KBM-7 (cell line): Measurements from ENCODE around the gene RGCC.
"Not testable (repeated sequence)": the region's sequence is repeated elsewhere in the genome, so short reads cannot be mapped to it uniquely, and the experiment has no call there.

ENCODE experiments used
- DNase-seq: peaks from one replicate; pipeline ENCODE4 v3.0.0-alpha.2; 2015
- in situ Hi-C: fragments of 300-500 bp; cut with MboI; formaldehyde crosslinking; loops from 2 replicates; pipeline ENCODE4 v1.14.3; 2020; ENCODE audit warnings: low sequenced_read_pairs, low pct_unique_long_range_greater_than_20kb, mixed read lengths

RGCC gene

GRCh38 chr13:41468631-41469030, 11.3 kb downstream of the RGCC start:
- DNase-seq, result no peak
- in situ Hi-C loops, result no loop called here

DNA sequence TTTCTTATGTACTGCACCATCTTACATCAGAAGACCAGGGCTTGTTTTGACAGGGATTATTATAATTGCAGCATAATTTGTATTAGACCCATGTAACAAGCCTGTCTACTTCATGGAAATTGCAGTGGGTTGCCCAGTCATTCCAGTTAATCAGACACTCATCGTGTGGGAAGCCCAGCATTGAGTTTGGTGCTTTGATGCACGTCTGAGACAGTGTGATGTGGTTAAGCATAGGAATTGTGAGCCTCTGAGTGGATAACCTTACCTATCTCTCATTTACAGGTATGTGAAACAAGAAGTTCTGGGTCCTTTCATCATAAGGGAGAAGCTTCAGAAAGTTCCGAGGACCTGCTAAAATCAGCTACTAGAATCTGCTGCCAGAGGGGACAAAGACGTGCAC, 12.8 kb downstream of the RGCC start:
- no peak for DNase-seq
- in situ Hi-C loops, result no loop called here

- in situ Hi-C loops, result no loop called here
- DNase-seq, result no peak
Observed at GRCh38 chr13:41471785-41472184, 14.4 kb downstream of the RGCC start.

GRCh38 chr13:41487222-41487621, 29.9 kb downstream of the RGCC start:
- DNase-seq, result no peak
- in situ Hi-C loops, result no loop called here

- in situ Hi-C loops, result no loop called here
- no peak for DNase-seq
Observed at GRCh38 chr13:41488124-41488523, 30.8 kb downstream of the RGCC start.

DNA sequence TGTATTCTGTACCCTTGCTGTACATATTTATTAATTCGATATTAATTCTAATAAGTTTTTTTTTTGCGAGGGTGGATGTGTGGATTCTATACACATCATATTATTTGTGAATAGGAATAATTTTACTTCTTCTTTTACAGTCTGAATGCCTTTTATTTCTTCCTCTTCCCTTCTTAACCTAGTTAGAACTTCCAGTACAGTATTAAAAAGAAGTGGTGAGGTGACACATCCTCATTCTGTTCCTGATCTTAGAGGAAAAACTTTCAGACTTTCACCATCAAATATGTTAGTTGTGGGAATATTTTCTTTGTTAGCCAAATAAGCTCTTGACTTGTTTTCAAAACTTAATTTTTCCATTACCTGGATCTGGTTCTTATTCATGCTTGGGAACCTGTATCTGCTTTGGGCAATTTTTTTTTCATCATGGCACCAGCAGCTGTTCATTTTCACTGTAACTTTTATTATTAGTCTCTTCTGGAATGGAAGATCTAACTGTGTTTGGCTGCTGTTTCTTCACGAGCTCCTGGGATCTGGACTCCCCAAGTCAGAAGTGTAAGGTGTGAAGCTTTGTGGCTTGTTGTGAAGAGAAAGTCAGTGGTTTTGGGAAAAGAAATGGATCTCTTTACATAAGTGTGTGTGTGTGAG, 33.1 kb downstream of the RGCC start:
- in situ Hi-C loops, result no loop called here

DNA sequence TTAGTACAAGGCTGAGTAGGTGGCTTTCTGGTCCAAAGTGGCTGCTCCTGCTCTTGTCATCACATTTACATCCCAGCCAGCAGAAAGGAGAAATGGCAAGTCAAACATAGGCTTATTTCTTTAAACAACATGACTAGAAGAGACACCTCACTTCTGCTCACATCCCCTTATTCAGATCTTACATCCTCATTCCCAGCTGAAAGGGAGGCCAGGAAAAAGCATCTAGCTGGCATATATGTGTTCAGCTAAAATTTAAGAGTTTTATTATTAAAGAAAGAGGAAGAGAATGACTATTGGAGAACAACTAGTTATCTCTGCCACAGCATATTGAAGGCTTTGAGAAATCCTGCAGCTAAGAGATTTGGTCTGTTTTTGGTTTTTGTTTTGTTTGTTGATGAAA, 34.1 kb downstream of the RGCC start:
- no peak for DNase-seq
- in situ Hi-C loops, result no loop called here

More for the DNA sequence above, 33.1 kb downstream of the RGCC start:
- DNase-seq, result no peak

- DNase-seq, result peak; percentile 72
- in situ Hi-C loops, result no loop called here
Observed at GRCh38 chr13:41492432-41493260, 35.3 kb downstream of the RGCC start.

DNA sequence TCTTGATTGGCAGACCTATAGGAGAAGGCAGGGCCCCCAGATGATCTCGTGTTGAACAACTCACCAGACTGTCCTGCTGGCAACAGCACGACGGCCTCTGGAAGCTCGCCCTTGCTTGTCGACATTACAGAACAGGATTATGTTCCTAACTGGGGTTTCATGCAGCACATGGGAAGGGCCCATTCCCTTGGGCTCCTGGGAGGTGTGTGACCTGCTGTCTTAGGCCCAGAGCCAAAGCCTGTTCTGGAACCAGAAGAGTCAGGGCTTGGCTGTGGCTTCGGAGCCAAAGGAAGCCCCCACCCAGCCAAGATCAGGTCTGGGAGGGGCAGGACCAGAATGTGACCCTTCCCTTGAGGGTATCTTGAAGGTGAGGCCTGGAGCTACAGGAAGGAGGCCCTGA, 36.9 kb downstream of the RGCC start:
- no peak for DNase-seq
- in situ Hi-C loops, result no loop called here

DNA sequence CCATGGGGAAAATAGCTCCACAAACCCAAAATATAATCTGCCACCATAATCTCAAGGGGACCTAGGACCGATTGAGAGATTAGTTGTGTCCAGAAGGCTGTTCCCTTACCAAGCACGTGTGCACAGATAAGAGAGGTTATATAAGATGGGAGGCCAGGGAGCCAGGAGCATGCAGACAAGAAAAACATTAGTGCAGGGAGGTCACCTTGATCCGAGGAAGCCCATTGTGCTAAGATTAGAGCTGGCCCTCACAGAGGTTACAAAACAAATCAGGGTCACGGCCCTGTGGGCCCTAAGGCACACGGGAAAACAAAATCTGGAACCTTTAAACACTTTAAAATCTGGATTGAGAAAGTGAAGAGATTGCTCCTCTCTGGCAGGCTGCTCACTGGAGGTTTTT, 37.7 kb downstream of the RGCC start:
- DNase-seq, result no peak
- in situ Hi-C loops, result no loop called here

DNA sequence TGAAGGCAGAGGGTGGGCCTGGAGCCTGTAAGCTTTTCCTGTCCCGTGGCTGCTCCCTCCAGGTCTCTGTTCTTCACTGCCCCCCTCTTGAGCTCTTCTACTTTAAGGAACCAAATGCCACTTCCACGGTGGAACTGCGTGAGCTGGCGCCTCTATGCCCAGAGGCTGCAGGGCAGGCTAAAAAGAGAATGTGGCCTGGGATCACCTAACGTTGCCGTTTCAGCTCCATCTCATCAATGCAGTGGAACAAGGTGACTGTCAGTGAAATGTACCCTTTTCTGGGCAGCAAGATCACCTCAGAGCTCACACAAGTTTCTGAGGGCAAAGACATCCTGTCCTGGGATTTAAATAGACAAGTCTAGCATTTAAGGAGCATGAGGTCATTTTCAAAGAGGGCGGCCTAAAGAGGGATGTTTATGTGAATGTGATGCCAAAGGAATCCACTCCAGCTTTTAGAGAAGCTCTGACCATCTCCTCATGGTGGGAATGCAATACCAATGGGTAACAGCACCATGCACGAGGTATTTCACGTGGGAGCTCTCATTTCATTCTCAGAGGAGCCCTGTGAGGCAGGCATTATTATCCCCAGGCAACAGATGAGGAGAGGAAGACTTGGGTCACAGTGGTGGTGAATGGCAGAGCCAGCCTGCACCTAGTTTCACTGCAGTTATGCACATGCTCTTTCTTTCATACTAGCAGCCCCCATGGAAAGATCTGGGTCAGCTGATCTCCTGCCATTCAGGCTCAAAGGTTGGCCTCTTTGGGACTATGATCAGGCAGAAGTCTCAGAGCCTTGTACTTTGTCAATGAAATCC, 39.3 kb downstream of the RGCC start:
- DNase-seq, result peak; percentile 14
- in situ Hi-C loops, result no loop called here

DNA sequence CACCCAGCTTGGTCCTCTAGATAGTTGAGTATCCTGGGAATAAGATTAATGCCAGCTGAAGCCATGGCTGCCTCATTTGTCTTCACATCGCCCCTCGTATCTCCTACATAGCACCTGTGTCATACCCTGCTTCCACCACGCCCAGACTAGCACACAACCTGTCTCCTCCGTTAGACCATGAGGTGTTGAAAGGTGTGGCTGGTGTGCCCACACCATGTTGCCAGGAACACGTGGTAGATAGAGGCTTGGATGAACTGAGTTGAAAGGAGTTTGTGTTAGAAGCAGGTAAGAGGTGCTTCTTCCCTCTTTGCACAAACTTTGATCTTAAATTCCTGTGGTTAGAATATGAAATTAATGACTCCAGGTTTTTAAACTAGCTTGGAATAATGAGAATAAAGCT, 40.1 kb downstream of the RGCC start:
- in situ Hi-C loops, result no loop called here
- no peak for DNase-seq

- in situ Hi-C loops, result no loop called here
- no peak for DNase-seq
Observed at GRCh38 chr13:41499452-41499851, 42.1 kb downstream of the RGCC start.

- DNase-seq, result no peak
- in situ Hi-C loops, result no loop called here
Observed at GRCh38 chr13:41500511-41500910, 43.2 kb downstream of the RGCC start.

DNA sequence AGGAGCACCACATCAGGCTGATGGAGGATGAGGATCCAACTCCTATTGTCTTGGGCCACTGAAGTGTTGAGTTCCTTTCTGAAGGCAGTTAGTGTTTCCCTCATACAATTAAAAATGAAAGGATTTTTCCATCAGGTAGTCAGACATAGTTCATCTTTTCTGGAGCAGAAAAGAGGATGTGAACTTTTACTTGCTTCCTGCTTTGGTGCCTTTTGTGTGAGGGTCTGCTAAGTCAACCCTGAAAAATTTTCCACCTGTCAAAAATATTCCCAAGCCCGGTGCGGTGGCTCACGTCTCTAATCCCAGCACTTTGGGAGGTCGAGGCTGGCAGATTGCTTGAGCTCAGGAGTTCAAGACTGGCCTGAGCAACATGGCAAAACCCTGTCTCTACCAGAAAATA, 43.9 kb downstream of the RGCC start:
- in situ Hi-C loops, result no loop called here
- DNase-seq, result peak; percentile 24

GRCh38 chr13:41502031-41502430, 44.7 kb downstream of the RGCC start:
- in situ Hi-C loops, result no loop called here
- no peak for DNase-seq

DNA sequence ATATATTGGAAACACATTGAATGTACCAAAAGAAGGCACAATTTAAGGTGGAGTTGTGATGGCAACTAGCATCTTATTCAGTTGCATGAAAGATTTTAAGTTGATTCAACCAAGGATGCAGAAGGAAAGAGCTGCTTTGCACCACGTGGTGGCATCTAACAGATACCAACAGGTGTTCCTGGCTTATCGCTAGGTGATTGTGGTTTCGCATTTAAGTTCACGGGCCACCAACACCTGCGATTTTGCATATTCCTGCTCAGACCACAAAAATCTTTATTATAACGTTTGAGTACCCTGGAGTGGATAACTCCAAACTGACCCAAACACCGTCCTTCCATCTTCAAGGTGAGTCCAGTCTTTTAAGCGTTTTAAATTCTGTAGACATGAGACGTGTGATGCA, 45.3 kb downstream of the RGCC start:
- DNase-seq, result no peak
- in situ Hi-C loops, result no loop called here

DNA sequence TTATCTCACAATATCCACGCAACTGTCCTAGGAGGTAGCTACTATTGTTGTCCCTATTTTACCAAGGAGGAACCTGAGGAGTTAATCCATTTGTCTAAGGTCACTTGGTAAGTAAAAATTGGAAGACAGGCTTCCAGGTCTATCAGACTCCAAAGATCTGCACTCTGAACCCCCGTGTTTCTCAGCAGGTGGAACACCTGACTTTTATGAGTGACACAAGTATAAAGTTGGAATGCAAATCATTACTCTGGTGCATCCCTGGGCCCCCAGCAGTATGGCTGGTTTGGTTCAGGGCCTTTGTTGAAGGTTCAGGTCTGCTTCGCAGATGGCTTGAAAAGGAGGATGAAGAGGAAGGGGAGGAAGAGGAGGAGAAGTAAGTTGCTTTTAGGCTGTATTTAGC, 46.0 kb downstream of the RGCC start:
- DNase-seq, result no peak
- in situ Hi-C loops, result no loop called here

GRCh38 chr13:41504657-41505056, 47.3 kb downstream of the RGCC start:
- DNase-seq, in situ Hi-C loops: not testable (repeated sequence)

DNA sequence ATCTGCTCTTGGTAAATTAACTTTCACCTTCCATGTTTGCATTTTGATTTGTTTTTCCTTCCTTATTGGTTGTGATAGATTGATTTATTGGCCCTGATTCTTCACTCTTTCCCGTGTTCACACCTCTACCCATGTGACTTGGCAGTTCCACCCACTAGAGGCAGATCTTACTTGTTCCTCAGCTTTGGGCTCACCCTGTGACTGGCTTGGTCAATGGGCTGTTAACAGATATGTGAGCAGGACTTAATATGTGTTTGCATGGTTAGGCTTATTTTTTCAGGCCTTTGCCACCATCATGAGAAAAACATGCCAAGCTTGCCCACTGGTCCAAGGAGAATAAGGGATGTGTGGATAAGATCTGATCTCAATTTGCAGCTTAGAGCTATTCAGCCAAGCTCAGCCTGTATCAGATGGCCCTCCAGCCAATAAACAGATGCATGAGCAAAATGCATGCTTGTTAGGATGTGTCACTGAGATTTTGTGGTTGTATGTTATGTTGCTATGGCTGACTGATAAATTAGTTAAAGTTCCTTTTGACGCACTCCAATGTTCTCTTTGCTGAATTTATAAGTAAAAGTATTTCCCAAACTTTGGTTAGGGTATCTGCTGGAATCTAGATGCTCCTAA, 48.0 kb downstream of the RGCC start:
- in situ Hi-C loops, result no loop called here

More for the DNA sequence above, 48.0 kb downstream of the RGCC start:
- DNase-seq, result no peak
